LNCaP clone FGC (cell line): Measurements from ENCODE around the gene USP16.

Experiments used
- DNase-seq: peaks from one replicate; pipeline ENCODE4 v3.0.0-alpha.2; 2011; ENCODE audit warnings: low read depth
- H3K4me3 ChIP-seq: 2 replicates; pipeline ENCODE4 v1.5.1; 2011; ENCODE audit warnings: mild to moderate bottlenecking, low read depth, low read length, control low read depth
- CTCF ChIP-seq: IDR thresholded peaks from 2 replicates; pipeline ENCODE4 v1.5.1; 2012; ENCODE audit warnings: mild to moderate bottlenecking; ENCODE audit not compliant: control insufficient read depth, insufficient read depth; ENCODE audit errors: extremely low read depth

USP16 gene

GRCh38 chr21:29056005-29056404, 31.5 kb downstream of the USP16 start:
- peak; percentile 76 for DNase-seq
- no peak for TF ChIP-seq CTCF
- no peak overlapping the region for H3K4me3 ChIP-seq

DNA sequence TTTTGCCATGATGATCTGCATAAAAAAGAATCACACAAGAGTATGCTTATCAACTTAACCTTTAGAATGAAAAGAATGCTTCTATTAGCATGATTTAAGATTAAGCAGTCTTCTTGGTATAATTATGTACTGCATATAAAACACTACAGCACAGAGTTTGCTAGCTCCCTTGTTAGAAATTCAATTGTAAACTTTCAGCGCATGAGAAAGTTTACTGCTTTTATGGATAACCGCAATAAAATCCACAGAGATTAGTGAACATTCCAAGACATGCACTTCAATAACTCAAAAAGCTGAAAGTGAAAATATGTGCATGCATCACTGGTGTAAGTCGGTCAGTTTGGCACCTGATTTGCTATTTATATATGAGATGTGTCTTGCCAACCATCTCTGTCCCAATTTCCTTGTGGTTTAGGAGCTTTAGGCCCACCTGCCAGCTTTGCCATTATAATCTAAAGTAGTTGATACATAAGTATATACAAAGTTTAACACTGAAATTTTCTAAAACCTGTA, 32.1 kb downstream of the USP16 start:
- no peak overlapping the region for H3K4me3 ChIP-seq
- TF ChIP-seq CTCF: no peak

GRCh38 chr21:29064850-29065481, 40.5 kb downstream of the USP16 start:
- DNase-seq: no peak
- TF ChIP-seq CTCF: no peak
- H3K4me3 ChIP-seq: no peak overlapping the region

More for the DNA sequence above, 32.1 kb downstream of the USP16 start:
- no peak for DNase-seq

GRCh38 chr21:29072873-29073221, 48.4 kb downstream of the USP16 start:
- TF ChIP-seq CTCF: no peak
- H3K4me3 ChIP-seq: peak overlapping the region; percentile 71
- DNase-seq: no peak

DNA sequence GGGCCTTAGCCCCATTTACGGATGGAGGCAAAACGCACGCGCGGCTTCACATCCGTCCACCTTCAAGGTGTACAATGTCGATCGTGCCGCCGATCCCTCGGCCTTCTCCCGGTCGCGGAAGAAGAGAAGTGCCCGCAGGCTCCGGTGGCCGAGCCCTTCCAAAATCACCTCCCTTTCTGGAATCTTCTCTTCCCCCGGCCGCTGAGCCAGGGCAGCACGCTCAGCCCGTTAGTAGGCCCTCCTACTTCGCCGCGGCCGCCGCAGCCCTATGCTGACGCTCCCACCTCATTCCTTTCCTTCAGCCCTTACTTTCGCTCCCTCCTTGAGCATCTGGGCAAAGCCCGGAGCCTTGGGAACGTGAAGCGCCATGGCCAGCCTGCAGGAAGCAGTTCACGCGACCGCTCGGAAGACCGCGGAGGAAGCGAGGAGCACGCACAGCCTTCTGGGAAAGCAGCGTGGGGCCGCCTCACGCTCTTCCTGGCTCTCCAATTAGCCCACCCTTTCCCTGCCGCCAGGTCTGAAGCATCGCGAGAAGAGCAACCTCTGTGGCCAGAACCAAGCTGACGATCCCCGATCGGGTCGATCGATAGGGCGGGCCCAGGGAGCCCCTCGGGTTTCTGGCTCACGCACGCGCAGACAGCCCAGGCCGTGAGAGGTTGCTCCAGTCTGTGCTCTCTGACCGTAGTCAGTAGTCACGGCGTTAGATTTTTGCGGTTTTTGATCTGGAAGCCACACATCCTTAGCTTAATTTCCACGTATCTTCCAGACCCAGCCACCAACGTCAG, 48.9 kb downstream of the USP16 start, which contains the start of gene CCT8:
TSS of gene CCT8 (minus strand) at position 427 of the 785 bp plus-strand sequence. CDS start at position 369, 58 bp downstream.
- DNase-seq: peak; percentile 99
- no peak for TF ChIP-seq CTCF
- peak within 1 kb of the TSS; percentile 71 for H3K4me3 ChIP-seq

- peak; percentile 13 for DNase-seq
- H3K4me3 ChIP-seq: peak overlapping the region; percentile 71
- TF ChIP-seq CTCF: no peak
Observed at GRCh38 chr21:29074007-29074376, 49.5 kb downstream of the USP16 start.
